OCI-LY1 (cell line): ENCODE measurements around the gene VPS37C.

ENCODE experiments used
- H2AFZ ChIP-seq: fragments of 200-600 bp; sonication (generic), shearing (Covaris generic); 2 replicates; pipeline ENCODE4 v1.6.0; 2014; ENCODE audit warnings: antibody characterized with exemption, mild to moderate bottlenecking, low read length
- H3F3A ChIP-seq: fragments of 200-600 bp; sonication (generic), shearing (Covaris generic); 2 replicates; pipeline ENCODE4 v1.6.0; 2014; ENCODE audit warnings: mild to moderate bottlenecking, antibody characterized with exemption, low read length, moderate library complexity; ENCODE audit not compliant: insufficient read depth
- H3K27ac ChIP-seq: fragments of 200-600 bp; sonication (generic); 2 replicates; pipeline ENCODE4 v1.5.1; 2014; ENCODE audit warnings: low read length, mixed run types, mild to moderate bottlenecking, low read depth; ENCODE audit not compliant: poor library complexity, severe bottlenecking
- H3K27me3 ChIP-seq: fragments of 200-600 bp; sonication (generic); 2 replicates; pipeline ENCODE4 v1.6.0; 2014; ENCODE audit warnings: antibody characterized with exemption, mild to moderate bottlenecking, low read length, moderate library complexity; ENCODE audit not compliant: insufficient read depth
- H3K36me3 ChIP-seq: fragments of 200-600 bp; sonication (generic); 2 replicates; pipeline ENCODE4 v1.6.1; 2014; ENCODE audit warnings: mild to moderate bottlenecking, antibody characterized with exemption, low read length, moderate library complexity, mixed read lengths; ENCODE audit not compliant: insufficient read depth
- H3K4me1 ChIP-seq: fragments of 200-600 bp; sonication (generic); 2 replicates; pipeline ENCODE4 v1.5.1; 2014; ENCODE audit warnings: mild to moderate bottlenecking, low read length, moderate library complexity; ENCODE audit not compliant: insufficient read depth, severe bottlenecking
- H3K4me2 ChIP-seq: fragments of 200-600 bp; sonication (generic), shearing (Covaris generic); 2 replicates; pipeline ENCODE4 v1.6.1; 2014; ENCODE audit warnings: low read length
- H3K4me3 ChIP-seq: fragments of 200-600 bp; sonication (generic); 2 replicates; pipeline ENCODE4 v1.5.1; 2014; ENCODE audit warnings: low read length, low read depth, mild to moderate bottlenecking, mixed read lengths; ENCODE audit not compliant: poor library complexity, severe bottlenecking
- H3K79me2 ChIP-seq: fragments of 200-600 bp; shearing (Covaris generic); 2 replicates; pipeline ENCODE4 v1.6.1; 2016; ENCODE audit warnings: mixed run types, low read length, mixed read lengths; ENCODE audit not compliant: insufficient read depth
- H3K9ac ChIP-seq: fragments of 200-600 bp; sonication (generic), shearing (Covaris generic); 2 replicates; pipeline ENCODE4 v1.6.1; 2014; ENCODE audit warnings: mild to moderate bottlenecking, low read length, mixed read lengths
- H3K9me2 ChIP-seq: fragments of 200-600 bp; sonication (generic), shearing (Covaris generic); 2 replicates; pipeline ENCODE4 v1.6.1; 2014; ENCODE audit warnings: low read depth, mild to moderate bottlenecking, low read length, mixed read lengths
- H3K9me3 ChIP-seq: fragments of 200-600 bp; shearing (Covaris generic); 2 replicates; pipeline ENCODE4 v1.6.1; 2014; ENCODE audit warnings: low read length, mixed read lengths
- H4K20me1 ChIP-seq: fragments of 200-600 bp; sonication (generic), shearing (Covaris generic); 2 replicates; pipeline ENCODE4 v1.6.0; 2016; ENCODE audit warnings: mild to moderate bottlenecking, low read length; ENCODE audit not compliant: insufficient read depth
- CTCF ChIP-seq: fragments of 200-600 bp; sonication (generic), shearing (Covaris generic); IDR thresholded peaks from 2 replicates; pipeline ENCODE4 v1.5.1; 2017; ENCODE audit warnings: mild to moderate bottlenecking, antibody characterized with exemption, low read length, moderate library complexity, mixed read lengths
- EZH2 ChIP-seq: fragments of 200-600 bp; sonication (generic), shearing (Covaris generic); IDR thresholded peaks from 2 replicates; pipeline ENCODE4 v1.8.0; 2017; ENCODE audit warnings: borderline replicate concordance, mixed run types, mild to moderate bottlenecking, antibody characterized with exemption, low read length, moderate library complexity, mixed read lengths

VPS37C gene

GRCh38 chr11:61157743-61158142, 3.5 kb downstream of the VPS37C start:
- no peaks in the 10 kb centered on the region for H4K20me1 ChIP-seq
- peaks cover 6% of the 10 kb centered on the region; the same call in 1 of the 2 replicates for H3F3A ChIP-seq
- H3K4me1 ChIP-seq = peaks cover 20% of the 10 kb centered on the region
- H3K79me2 ChIP-seq = no peaks in the 10 kb centered on the region
- TF ChIP-seq EZH2 (no peak), CTCF (no peak)
- no peak overlapping the region for H3K27ac ChIP-seq
- no peak overlapping the region for H3K4me3 ChIP-seq
- no peaks in the 10 kb centered on the region for H3K9me2 ChIP-seq
- H3K4me2 ChIP-seq = no peak overlapping the region
- no peak overlapping the region for H2AFZ ChIP-seq
- H3K27me3 ChIP-seq = no peaks in the 10 kb centered on the region
- H3K9ac ChIP-seq = no peak overlapping the region
- peaks cover 11% of the 10 kb centered on the region for H3K36me3 ChIP-seq
- H3K9me3 ChIP-seq = peaks cover 16% of the 10 kb centered on the region

- Histone ChIP-seq H3K9me3 (peaks cover 16% of the 10 kb centered on the region), H3K4me1 (peaks cover 9% of the 10 kb centered on the region), H3K36me3 (peaks cover 11% of the 10 kb centered on the region), H3K4me2 (no peak overlapping the region), H3K4me3 (no peak overlapping the region), H2AFZ (no peak overlapping the region), H3F3A (peaks cover 6% of the 10 kb centered on the region; the same call in 1 of the 2 replicates), H3K9ac (no peak overlapping the region), H3K27me3 (no peaks in the 10 kb centered on the region), H4K20me1 (no peaks in the 10 kb centered on the region), H3K27ac (no peak overlapping the region), H3K9me2 (no peaks in the 10 kb centered on the region), H3K79me2 (no peaks in the 10 kb centered on the region)
- TF ChIP-seq CTCF = no peak
- TF ChIP-seq EZH2 = no peak
Observed at GRCh38 chr11:61155741-61156140, 5.5 kb downstream of the VPS37C start.

GRCh38 chr11:61155312-61155711, 5.9 kb downstream of the VPS37C start:
- H3K27ac ChIP-seq = no peak overlapping the region
- peaks cover 6% of the 10 kb centered on the region; the same call in 1 of the 2 replicates for H3F3A ChIP-seq
- H3K9ac ChIP-seq = no peak overlapping the region
- H2AFZ ChIP-seq = no peak overlapping the region
- no peaks in the 10 kb centered on the region for H3K27me3 ChIP-seq
- H3K9me2 ChIP-seq = no peaks in the 10 kb centered on the region
- no peak overlapping the region for H3K4me2 ChIP-seq
- no peaks in the 10 kb centered on the region for H4K20me1 ChIP-seq
- H3K79me2 ChIP-seq = no peaks in the 10 kb centered on the region
- H3K4me1 ChIP-seq = peaks cover 4% of the 10 kb centered on the region
- peaks cover 11% of the 10 kb centered on the region for H3K36me3 ChIP-seq
- H3K4me3 ChIP-seq = no peak overlapping the region
- TF ChIP-seq EZH2 (no peak), CTCF (no peak)
- peaks cover 16% of the 10 kb centered on the region for H3K9me3 ChIP-seq
